GM12892 (cell line): ENCODE results near the gene HRG.

Experiments
- POLR2A ChIP-seq: IDR thresholded peaks from 2 replicates; pipeline ENCODE4 v1.6.1; 2011; ENCODE audit warnings: low read depth, low read length, control low read depth
- POLR2AphosphoS5 ChIP-seq: IDR thresholded peaks from 2 replicates; pipeline ENCODE4 v1.6.1; 2011; ENCODE audit warnings: low read depth, low read length, control low read depth

GRCh38 chr3:186635532-186635931 lies 30.3 kb upstream of the HRG start:
- TF ChIP-seq POLR2A: no peak
- TF ChIP-seq POLR2AphosphoS5: no peak
